ENCODE data around the gene GLIS1.

The GLIS1 gene

DNA sequence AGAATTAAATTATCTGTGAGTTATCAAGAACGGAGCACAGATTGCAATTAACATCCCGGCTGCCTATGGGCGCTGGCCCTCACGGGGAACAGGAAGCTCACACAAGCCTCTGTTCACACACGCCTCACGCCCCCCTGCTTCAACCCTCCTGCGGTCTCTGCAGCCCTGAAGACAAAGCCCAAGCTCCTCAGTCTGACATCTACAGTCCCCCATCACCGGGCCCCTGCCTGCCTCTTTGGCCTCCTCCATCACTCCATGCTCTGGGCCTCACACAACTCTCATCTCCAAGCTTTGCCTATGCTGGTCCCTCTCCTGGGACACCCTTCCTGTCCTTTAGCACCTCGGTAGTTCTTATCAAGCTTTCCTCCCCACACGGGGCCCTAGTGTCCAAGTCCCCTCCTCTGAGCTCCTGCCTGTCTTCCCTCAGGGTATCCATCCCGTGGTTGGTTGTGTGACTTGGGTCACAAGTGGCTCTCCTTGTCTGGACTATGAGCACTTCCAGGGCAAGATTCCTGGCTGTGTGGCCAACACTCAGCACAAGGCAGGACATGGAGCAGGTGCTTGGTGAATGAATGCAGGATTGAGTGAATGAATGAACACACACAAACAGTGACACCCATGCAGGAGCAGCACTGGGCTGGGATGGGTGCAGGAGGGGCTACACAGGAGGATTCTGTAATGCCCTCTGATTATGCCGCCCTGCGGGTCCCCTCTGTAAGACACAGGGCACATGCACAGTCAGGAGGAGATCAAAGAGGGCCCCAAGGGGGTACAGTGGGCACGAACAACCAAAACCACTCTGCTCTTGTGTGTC lies 163.6 kb downstream of the GLIS1 start:
- DNase-seq = no peak

DNA sequence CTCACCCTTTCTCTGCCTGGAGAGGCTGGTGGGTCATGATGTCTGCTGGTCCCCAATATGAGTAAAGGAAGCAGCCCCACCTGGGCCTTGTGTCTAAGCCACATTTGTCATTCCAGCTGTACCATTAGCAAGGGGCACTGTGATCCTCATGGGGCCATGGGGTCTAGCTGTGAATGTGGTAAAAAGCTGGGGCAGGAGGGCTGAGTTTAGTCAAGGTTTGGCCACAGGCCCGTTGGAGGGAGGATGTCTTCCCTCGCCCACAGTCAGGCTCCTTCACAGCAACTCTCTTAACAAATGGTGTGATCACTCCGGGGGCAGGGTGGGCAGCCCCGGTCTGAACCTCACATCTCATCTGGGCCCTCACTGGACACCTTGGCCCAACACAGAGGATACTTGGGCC lies 164.3 kb downstream of the GLIS1 start:
- DNase-seq = no peak

DNA sequence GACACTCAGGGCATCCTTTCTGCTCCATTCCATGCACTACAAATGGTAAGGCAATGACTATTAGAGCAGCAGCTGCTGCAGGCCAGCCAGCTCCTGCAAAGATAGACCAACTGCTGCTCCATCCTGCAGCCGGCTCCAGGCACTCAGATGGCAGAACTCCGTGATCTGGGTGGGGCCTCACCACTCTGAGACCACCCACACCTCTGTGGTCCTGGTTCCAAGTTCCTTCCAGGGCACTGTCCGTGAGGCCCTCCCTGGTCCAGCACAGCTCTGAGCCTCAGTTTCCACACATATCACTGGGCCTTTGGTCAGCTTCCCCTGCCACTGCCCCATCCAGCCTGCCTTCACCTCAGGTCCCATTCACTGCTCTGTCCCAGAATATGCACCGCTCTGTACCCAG lies 165.0 kb downstream of the GLIS1 start:
- no peak for DNase-seq

DNA sequence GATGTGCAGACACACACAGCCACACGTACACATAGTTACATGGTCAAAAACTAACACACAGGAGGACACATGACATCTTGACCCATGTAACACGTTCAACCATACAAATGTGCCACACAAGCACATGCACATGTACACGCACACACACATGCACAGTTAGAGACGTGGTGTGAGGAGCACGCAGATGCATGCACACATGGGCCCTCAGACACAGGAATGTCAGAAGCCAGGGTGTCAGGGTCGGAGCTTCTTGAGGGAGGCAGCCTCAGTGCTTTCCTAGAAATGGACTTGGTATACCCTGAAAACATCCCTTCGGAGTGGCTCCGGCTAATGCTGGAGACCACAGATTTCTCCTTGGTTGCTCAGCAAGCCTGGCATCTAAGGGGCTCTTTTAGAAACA lies 165.4 kb downstream of the GLIS1 start:
- DNase-seq = no peak

DNA sequence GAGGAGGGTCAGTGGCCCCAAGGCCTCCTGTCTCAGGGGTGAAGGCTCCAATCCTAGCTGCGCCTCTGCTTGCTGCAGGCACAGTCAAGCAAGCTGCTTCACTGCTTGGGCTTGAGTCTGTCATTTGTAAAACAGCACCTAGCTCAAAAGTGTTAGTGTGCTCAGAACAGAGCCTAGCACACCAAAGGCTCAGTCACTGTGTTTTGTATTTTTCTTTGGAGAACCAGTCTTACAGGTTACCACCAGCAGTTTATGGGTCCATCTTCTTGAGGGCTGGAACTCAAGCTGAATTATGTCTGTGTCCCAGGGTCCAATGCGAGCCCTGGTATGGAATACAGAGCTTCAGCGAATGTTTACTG lies 166.2 kb downstream of the GLIS1 start:
- DNase-seq = no peak

DNA sequence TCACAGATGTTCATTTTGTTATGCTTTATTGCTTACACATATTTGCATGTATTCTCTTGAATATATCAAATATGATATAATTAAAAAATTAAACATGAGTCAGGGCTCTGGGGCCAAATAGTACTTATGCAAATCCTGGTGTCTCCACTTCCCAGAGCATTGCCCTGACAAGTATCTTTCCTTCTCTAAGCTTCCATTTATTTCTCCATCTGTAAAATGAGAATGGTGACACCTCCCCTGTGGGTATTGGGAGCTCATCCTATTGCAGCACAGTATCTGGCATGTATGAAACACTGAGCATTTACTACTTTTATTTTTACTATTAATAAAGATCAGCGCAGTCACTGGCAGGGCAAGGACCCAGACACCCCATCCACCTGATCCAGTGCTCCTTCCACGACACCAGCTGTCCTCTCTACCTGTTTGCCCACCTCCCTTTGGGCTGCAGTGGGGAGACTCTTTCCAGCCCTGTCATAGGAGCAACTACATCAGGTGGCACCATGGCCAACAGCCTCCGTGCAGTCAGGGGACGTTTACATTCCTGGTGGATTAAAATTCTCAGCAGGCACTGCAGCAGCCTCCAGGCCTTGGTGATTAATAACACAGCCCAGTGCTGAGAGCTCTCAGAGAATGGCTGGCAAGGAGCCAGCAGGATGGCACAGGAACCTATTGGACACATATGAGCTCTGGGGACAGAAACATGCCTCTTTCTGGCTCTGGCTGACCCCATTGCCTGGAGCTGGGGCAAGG lies 166.7 kb downstream of the GLIS1 start:
- no peak for DNase-seq

DNA sequence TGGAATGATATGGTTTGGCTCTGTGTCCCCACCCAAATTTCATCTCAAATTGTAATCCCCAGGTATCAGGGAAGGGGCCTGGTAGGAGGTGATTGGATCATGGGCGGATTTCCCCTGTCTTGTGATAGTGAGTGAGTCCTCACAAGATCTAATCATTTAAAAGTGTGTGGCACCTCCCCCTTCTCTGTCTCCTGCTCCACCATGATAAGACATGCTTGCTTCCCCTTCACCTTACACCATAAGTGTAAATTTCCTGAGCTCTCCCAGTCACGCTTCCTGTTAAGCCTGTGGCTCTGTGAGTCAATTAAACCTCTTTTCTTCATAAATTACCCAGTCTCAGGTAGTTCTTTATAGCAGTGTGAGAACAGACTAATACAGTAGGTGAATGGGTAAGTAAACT lies 170.4 kb downstream of the GLIS1 start:
- DNase-seq = no peak

DNA sequence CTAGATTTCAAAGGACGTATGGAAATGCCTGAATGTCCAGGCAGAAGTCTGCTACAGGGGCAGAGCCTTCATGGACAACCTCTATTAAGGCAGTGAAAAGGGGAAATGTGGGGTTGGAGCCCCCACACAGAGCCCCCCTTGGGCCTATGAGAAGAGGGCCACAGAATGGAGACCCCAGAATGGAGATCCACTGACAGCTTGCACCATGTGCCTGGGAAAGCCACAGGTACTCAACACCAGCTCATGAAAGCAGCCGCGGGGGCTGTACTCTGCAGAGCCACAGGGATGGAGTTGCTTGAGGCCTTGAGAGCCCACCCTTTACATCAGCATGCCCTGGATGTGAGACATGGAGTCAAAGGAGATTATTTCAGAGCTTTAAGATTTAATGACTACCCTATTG lies 171.1 kb downstream of the GLIS1 start:
- no peak for DNase-seq

DNA sequence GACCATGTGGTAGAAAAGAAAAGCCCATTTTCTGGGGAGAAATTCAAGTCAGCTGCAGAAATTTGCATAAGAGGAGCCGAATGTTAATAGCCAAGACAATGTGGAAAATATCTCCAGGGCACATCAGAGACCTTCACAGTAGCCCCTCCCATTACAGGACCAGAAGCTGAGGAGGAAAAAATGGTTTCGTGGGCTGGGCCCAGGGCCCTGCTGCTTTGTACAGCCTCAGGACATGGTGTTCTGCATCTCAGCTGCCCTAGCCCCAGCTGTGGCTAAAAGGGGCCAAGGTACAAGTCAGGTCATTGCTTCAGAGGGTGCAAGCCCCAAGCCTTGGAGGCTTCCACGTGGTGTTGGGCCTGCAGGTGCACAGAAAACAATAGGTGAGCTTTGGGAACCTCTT lies 171.5 kb downstream of the GLIS1 start:
- no peak for DNase-seq

DNA sequence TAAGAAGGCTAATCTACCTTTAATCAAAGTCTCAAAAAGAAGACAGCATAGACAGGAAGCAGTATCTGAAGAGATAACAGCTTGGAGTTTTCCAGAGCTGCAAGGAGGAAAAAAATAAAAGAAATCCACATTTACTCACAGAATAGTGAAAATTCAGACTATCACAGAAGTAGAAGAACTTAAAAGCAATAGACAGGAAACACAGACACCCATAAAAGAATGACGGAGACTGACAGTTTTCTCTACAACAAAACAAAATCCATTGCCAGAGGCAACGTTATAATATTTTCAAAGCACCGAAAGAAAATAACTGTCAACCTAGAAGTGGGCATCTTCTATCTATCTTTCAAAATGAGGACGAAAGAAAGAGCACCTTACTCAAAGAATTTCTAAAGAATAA lies 175.4 kb downstream of the GLIS1 start:
- no peak for DNase-seq

DNA sequence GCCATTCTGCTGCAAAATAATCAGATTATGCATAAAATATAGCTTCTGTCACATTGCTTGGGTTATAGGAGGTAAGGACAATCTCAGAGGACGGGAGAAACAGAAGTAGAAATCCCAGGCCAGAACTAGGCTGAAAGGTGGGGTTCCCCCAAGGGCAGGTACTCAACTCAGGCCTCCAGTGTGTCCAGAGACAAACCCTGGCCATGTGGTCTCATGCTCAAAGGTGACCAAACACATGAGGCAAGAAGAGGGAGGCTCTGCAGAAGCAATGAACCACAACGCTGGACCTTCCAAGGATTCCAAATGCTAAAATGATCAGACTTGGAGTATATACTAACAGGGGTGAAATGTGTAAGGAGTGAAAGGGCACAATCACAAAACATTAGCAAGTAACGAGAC lies 176.0 kb downstream of the GLIS1 start:
- DNase-seq = no peak

DNA sequence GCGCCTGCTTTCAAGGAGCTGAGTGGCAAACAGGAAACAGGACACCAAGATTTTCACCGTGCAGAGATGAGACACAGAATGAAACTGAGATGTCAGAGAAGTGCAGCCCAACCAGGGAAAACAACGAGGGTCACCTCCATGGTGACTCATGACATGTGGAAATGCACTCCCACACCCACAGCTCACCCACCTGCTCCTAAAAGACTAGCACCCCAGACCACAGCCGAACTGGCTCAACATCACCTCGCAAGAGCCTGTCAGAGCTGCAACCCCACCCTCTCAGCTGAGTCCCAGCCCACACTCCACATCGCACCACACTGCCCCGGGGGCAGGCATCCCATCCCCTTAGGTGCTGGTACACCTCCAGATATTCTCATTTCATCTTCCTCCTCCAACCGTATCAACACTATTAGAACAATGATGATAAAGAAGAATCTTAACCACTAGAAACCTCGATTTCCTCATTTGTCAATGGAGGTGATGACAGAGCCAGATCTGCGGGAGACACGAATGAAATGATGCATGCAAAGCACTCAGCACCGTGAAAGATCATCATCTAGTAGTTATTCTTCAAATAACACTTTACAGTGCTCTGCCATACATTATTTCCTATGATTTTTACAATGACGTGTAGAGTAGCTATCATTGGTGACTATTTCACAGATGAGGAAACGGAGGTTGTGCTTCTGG lies 176.5 kb downstream of the GLIS1 start:
- DNase-seq = peak; percentile 67

DNA sequence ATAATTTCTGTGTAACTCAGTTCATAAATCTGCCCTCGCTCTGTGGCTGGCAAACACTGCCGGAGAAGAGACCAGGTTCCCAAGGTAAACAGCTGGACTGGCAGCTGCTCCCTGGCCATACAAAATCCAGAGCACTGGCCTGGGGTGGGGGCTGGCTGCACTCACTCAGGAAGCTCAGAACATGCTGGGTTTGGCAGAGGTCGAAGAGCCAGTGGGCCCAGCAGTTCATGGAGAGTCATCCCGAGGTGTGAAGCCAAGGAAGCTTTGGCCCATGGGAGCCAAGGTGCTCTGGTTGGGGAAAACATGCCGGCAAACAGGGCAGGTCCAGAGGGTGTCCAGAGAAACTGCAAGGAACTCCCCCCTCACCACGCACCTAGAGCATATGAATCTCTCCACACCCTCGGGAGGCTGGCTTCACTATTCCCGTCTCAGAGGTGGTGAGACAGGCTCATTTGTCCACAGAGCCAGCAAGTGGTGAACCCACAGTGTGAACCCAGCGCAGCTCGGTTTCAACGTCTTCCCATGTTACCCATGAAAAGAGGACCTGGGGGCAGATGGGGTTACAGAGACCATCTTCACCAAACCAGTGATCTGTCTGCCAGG lies 177.4 kb downstream of the GLIS1 start:
- no peak for DNase-seq

DNA sequence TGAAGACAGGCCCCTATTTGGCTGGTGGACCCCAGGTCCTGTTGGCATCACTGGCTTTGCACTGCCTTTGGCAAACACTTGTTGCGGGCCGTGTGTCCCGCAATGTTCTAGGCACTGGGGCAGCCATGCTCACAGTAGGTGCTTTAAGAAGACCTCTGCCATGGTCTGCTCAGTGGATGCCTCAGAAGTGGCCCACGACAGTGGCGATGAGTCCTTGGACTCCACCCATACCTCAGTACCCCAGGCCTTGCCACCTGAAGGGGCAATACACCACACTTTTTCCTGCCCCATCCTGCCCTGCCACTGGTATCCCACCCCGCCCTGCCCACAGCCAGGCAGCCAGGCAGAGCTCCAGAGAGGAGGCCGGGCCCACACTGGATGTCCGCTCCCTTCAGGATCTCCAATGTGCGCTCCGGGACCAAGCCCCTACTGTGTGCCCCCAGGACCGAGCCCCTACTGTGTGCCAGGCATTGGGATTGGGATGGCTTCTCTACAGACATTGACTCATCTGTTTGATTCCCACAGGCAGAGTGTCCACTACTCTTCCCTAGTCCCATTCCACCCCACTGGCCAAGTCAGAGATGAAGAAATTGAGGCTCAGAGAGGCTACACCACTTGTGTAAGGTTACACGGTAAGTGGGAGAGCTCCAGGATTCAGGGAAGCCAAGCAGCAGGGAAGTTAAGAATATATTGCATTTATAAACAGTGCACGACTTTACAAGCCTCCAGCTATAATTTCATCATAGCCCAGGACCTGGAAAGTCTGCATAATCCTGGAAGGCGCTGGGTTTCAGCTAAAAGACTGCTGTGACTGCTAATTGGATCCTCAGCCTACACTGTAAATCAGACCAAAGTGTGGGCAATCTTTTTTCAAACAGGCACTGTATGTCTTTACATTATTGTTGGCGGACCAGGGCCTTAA lies 178.1 kb downstream of the GLIS1 start:
- no peak for DNase-seq

DNA sequence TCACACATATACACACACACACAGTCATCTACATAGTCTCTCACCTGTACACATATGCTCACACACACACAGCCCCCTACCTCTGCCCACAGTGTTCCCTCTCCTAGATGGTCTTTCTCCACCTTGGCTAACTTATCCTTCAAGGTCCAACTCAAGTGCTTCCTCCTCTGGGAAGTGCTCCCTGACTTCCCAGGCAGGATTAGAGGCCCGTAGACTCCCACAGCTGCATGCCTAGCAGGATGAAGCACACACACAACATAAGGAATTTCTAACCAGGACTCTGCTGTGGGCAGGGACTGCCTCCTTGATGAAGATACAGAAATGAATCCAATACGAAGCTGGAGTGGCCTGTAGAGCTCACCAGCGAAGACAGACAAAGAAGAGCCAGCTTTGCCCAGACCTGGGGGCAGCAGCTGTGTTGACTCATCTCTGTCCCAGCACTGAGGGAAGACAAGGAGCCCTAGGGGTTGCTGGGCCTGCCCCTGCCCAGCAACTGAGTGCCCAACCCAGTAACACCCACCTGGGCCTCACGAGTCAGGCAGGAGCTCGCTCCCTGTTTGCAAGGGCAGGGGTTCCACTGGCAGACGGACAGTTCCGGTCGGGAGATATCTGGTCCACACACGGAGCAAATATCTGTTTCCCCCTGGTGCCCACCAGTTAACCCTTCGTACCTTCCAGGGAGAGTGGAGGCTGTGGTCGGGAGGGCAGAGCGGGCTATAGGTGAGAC lies 178.9 kb downstream of the GLIS1 start:
- DNase-seq = no peak

DNA sequence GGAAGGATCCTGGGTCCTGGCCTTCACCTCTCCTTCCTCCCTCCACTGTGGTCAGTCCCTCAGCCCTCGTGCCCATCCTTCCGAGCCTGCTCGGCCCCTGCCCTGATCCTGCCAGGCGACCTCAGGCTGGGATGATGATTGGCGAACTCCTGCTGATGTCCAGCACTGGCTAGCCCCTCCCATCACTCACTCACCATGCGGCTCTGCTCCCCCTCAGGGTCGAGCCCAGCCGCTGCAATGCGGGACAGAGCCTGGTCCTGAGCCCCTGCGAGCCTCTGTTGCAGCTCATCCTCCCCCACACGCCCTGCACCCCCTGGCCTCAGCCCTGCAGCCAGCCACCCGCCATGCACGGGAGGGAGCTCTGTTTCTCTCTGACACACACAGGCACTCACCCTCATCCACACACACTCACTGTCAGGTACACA lies 179.6 kb downstream of the GLIS1 start:
- no peak for DNase-seq

DNA sequence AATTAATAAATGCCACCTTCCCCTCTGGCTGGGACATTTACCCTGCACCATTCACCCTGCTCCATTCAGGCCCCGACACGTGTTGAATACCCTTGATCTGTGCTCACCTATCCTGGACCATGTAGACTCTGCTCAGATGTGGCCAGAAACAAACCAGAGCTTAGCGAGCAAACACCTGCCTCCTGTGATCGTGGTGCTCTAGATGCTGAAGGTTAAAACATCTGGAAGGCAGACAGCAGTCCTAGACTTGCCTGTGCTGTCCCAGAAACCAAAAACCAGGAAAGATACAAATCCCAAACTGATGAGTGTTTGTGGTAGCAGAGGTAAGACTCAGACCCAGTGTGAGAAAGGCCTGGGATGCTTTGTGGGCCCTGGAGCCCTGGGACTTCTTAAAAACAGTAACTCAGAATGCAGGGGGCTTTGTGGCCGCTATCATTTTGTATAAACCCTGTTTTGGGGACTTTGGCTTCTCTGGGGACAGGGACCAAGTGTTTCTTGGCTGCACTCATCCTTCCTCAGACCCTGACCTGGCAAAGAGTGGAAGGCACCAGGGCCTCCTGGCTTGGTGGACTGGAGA lies 180.1 kb downstream of the GLIS1 start:
- no peak for DNase-seq

DNA sequence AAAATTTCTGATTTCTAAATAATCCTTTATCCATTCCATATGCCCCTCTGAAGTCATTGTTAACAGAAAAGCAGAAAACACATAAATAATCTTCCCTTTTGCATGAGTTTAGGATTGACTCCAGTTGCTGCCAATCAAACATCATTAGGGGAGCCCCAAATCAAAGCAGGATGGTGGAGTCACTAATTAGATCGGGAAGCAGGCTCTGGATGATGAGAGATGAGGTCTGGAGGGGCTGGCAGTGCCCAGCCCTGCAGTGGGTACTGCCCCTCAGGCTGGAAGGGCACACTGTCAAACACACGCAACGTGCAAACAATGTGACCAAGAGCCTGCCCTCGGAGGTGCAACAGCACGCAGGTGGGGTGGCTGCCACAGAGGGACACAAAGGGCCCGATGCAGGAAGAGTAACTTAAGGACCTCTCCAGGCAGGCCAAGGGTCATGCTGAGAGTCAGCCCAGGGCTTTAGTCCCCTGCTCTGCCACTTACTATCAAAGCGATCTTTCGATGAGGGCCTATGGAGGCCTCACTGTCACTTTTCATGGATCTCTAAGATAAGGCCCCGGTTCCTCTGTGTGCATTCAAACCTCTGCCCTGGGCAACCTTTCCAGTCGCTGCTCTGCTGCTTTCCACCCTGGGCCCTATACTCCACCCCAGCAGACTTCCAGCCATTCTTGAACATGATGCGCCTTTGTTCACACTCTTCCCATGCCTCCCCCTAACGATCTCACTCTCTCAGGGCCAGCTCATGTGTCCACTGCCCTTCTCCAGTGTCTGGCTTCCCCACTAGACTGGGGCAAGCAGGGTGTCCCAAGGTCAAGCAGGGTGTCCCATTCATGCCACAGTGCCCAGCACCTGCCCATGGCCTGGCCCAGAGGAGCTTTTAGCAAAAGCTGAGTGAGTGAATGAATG lies 180.9 kb downstream of the GLIS1 start:
- DNase-seq = no peak

DNA sequence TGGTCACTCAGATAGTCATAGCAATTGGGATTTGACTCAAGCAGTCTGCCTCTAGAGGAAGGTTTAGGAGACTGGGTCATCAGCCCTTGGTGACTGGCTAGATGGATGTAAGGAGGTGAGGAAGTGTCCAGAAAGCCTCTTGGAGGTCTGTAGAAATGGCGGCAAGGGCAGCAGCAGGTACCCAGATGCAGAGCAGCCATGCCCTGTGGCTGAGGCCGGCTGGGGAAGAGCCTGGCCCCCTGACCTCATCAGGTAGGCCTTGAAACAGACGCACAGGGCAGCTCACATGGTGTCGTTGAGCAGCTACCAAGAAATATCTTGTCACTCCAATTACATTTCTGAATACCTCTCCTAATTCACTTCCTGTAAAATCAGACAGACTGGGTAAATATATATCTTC lies 181.6 kb downstream of the GLIS1 start:
- no peak for DNase-seq

DNA sequence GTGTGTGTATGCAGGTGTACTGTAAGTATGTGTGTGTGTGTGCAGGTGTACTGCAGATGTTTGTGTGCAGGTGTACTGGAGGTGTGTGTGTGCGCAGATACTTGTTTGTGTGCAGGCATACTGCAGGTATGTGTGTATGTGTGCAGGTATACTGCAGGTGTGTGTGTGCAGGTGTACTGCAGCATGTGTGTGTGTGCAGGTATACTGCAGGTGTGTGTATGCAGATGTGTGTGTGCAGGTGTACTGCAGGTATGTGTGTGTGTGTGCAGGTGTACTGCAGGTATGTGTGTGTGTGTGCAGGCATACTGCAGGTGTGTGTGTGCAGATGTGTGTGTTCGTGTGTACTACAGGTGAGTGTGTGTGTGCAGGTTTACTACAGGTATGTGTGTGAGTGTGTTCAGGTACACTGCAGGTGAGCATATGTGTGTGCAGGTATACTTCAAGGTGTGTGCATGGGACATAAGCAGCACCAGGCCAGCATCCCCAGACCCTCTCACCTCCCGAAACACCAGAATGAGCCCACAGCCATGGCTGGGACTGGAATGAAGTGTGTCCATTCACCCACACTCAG lies 182.2 kb downstream of the GLIS1 start:
- no peak for DNase-seq
